Measurements from ENCODE around the gene SMARCAD1. TPM values are rescaled to one million over a fixed set of nuclear protein-coding genes. Genes with fewer than 3 reads are reported as not detected.
"Not testable (repeated sequence)": the region's sequence is repeated elsewhere in the genome, so short reads cannot be mapped to it uniquely, and the experiment has no call there.

SMARCAD1 gene
- total RNA-seq, 1 donor from 2014 or later: 18.4 TPM

DNA sequence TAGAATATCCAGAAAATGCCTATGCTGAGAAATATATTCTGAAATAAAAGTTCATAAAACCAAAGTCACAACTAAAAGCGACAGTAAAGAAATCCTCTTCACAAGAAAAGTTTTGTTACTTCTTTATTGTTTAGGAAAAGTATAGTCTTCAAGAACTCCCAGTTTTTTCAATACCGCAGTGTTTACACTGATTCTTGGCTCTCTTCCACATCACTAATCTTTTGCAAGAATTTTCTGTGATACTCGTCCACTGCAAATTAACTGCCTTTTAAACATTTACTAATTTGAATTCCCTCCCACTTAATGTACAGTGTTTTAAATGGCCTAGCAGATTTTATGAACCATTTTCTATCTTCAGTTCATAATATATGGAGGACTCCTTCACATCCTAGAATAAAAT is 69.9 kb downstream of the SMARCAD1 start:
- H3K36me3 ChIP-seq (ENCODE audit: control insufficient read depth, insufficient read depth, low read length): peaks cover 3% of the 10 kb centered on the region
- no peak for FAIRE-seq
- TF ChIP-seq, protein P1, sequence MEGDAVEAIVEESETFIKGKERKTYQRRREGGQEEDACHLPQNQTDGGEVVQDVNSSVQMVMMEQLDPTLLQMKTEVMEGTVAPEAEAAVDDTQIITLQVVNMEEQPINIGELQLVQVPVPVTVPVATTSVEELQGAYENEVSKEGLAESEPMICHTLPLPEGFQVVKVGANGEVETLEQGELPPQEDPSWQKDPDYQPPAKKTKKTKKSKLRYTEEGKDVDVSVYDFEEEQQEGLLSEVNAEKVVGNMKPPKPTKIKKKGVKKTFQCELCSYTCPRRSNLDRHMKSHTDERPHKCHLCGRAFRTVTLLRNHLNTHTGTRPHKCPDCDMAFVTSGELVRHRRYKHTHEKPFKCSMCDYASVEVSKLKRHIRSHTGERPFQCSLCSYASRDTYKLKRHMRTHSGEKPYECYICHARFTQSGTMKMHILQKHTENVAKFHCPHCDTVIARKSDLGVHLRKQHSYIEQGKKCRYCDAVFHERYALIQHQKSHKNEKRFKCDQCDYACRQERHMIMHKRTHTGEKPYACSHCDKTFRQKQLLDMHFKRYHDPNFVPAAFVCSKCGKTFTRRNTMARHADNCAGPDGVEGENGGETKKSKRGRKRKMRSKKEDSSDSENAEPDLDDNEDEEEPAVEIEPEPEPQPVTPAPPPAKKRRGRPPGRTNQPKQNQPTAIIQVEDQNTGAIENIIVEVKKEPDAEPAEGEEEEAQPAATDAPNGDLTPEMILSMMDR (IDR thresholded peaks at IDR 0.05; ENCODE audit: insufficient read depth, low read length, severe bottlenecking): no peak
- H3K4me3 ChIP-seq (ENCODE audit: low read depth, low read length): no peak overlapping the region
- H3K27me3 ChIP-seq (ENCODE audit: control insufficient read depth, insufficient read depth, low read length): no peaks in the 10 kb centered on the region
- no peak for DNase-seq (ENCODE audit: low read depth)

DNA sequence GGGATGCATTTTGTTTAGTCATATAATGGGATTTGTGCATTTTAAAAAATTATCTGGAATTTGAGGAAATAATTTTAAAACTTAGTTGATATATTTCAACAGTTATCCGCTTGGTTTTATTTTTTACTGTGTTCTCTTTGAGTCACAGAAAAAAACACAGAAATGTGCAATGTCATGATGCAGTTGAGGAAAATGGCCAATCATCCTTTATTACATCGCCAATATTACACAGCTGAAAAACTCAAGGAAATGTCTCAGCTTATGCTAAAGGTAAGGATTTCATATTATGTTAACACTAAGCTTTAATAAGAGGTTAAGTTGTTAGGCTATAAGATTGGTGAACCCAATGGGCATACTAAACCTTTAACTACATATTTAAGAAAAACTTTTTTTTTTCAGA is 71.1 kb downstream of the SMARCAD1 start:
- no peak for DNase-seq (ENCODE audit: low read depth)
- Histone ChIP-seq H3K27me3 (ENCODE audit: control insufficient read depth, insufficient read depth, low read length) (no peaks in the 10 kb centered on the region), H3K36me3 (ENCODE audit: control insufficient read depth, insufficient read depth, low read length) (peaks cover 3% of the 10 kb centered on the region), H3K4me3 (ENCODE audit: low read depth, low read length) (no peak overlapping the region)
- FAIRE-seq: no peak
- TF ChIP-seq, protein P1 (IDR thresholded peaks at IDR 0.05; ENCODE audit: insufficient read depth, low read length, severe bottlenecking): no peak

DNA sequence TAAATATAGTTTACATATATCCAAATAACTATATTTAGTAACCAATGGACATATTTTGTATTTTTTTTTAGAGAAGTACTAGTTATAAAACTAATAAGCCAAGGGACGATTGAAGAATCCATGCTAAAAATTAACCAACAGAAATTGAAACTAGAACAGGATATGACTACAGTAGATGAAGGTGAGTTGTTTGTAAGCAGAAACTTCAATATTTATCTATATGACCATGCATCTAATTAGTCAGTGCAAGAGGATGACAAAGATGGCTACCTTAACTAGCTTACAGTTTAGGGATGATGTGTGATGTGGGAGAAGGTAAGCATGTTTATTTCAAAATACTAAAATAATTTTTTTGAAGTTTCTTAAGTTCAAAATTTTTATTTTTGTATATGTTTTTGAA is 77.2 kb downstream of the SMARCAD1 start:
- FAIRE-seq: no peak
- peaks cover 2% of the 10 kb centered on the region for H3K36me3 ChIP-seq (ENCODE audit: control insufficient read depth, insufficient read depth, low read length)

DNA sequence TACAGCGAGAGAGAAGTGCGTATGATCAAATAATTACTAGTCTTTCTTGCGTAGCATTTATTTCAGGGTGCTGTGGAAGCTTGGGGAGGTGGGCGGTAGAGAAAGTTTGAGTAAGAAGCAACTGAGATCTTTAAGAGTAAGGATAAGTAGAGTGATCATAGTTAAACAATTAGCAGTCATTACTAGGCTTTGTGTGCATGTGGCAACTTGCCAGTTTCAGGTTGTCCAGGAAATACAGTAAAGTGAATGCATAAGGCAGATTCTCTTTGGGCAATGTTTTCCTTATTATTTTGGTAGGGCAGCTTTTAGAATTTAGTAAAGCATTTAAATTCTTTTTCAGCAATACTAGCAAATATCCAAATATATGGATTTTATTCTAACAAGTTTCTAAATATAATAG is 78.0 kb downstream of the SMARCAD1 start:
- FAIRE-seq (no peak), DNase-seq (ENCODE audit: low read depth) (peak; percentile 33)
- Histone ChIP-seq H3K27me3 (ENCODE audit: control insufficient read depth, insufficient read depth, low read length) (no peaks in the 10 kb centered on the region), H3K36me3 (ENCODE audit: control insufficient read depth, insufficient read depth, low read length) (peaks cover 5% of the 10 kb centered on the region), H3K4me3 (ENCODE audit: low read depth, low read length) (no peak overlapping the region)
- TF ChIP-seq, protein P1 (IDR thresholded peaks at IDR 0.05; ENCODE audit: insufficient read depth, low read length, severe bottlenecking): no peak

More for the DNA sequence above, 77.2 kb downstream of the SMARCAD1 start:
- TF ChIP-seq, protein P1 (IDR thresholded peaks at IDR 0.05; ENCODE audit: insufficient read depth, low read length, severe bottlenecking): no peak
- Histone ChIP-seq H3K4me3 (ENCODE audit: low read depth, low read length) (no peak overlapping the region), H3K27me3 (ENCODE audit: control insufficient read depth, insufficient read depth, low read length) (no peaks in the 10 kb centered on the region)
- DNase-seq (ENCODE audit: low read depth): no peak

DNA sequence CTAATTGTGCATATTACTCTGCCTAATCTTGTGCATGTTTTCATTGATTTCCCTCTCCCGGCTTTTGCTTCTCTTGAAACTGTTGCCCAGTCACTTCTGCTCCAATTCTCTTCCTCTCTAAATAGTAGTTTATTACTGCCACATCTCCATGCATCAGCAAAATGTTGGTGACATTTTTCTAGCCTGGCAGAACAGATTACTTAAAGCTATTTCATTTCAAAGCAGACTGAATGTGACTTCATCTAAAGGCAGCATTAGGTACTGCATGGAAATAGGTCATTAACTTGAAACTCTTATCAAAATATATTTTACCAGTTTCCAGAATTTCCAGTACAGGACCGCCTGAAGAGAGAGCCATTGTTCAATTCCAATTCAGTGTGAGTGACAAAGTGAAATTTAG is 82.6 kb downstream of the SMARCAD1 start:
- FAIRE-seq (no peak), DNase-seq (ENCODE audit: low read depth) (no peak)
- Histone ChIP-seq H3K4me3 (ENCODE audit: low read depth, low read length) (no peak overlapping the region), H3K27me3 (ENCODE audit: control insufficient read depth, insufficient read depth, low read length) (no peaks in the 10 kb centered on the region), H3K36me3 (ENCODE audit: control insufficient read depth, insufficient read depth, low read length) (peaks cover 4% of the 10 kb centered on the region)
- TF ChIP-seq, protein P1 (IDR thresholded peaks at IDR 0.05; ENCODE audit: insufficient read depth, low read length, severe bottlenecking): no peak

DNA sequence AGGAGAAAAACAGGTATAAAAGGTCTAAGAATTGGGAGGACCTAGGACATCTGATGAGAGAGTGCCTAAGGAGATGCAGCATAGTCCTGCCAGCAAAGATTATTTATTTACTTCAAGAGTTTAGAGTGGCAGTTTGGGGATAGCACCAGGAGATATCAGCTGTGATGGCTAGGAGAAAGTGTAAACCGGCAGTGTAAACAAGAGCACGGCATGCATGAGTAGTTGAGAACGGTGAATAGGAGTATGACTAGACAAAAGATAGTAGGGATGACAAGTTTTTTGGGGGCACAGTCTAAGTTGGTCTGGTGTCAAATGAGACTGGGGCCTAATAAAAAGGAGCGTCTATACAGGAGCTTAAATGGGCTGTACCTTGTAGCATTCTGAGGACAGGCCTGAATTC is 86.3 kb downstream of the SMARCAD1 start:
- H3K36me3 ChIP-seq (ENCODE audit: control insufficient read depth, insufficient read depth, low read length); DNase-seq (ENCODE audit: low read depth); FAIRE-seq; H3K4me3 ChIP-seq (ENCODE audit: low read depth, low read length); H3K27me3 ChIP-seq (ENCODE audit: control insufficient read depth, insufficient read depth, low read length): not testable (repeated sequence)

DNA sequence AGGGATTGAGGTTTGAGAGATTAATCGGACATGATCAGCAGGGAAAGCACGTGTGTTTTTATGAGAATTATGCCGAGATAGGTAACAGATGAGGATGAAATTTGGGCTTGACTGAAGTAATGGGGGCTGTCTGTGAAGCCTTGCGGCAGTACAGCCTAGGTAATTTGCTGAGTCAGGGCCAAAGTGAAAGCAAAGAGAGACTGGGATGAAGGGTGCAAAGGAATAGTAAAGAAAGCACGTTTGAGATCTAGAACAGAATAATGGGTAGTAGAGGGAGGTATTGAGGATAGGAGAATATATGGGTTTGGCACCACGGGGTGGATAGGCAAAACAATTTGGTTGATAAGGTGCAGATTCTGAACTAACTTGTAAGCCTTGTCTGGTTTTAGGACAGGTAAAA is 87.8 kb downstream of the SMARCAD1 start:
- H3K4me3 ChIP-seq (ENCODE audit: low read depth, low read length); DNase-seq (ENCODE audit: low read depth); H3K36me3 ChIP-seq (ENCODE audit: control insufficient read depth, insufficient read depth, low read length); H3K27me3 ChIP-seq (ENCODE audit: control insufficient read depth, insufficient read depth, low read length); FAIRE-seq: not testable (repeated sequence)

All from bronchial epithelial cell (primary cell).